Measurements from ENCODE around the gene CPXM1.

DNA sequence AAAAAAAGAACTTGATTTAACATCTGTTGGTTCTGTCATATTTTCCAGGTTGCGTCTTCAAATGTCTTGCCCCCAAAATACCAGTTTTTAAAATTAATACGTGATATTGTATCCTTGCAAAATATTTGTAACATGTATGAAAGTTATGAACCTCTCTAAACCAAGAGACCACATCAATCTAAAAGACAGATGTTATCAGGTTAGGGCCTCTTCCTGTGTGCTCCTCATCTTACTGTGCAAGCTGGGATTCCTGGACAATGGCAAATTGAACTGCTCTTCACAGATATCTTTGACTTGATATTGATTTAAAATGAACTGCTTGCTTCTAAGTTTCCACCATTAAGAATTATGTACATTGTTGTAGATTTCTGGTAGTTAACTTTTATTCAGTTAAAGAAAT is 25.3 kb upstream of the CPXM1 start:
- no peak for TF ChIP-seq FOSL1 (IDR thresholded peaks at IDR 0.05; ENCODE audit: low read depth)
- TF ChIP-seq EZH2phosphoT487 (IDR thresholded peaks at IDR 0.05; ENCODE audit: borderline replicate concordance), result no peak
- TF ChIP-seq, protein P1, sequence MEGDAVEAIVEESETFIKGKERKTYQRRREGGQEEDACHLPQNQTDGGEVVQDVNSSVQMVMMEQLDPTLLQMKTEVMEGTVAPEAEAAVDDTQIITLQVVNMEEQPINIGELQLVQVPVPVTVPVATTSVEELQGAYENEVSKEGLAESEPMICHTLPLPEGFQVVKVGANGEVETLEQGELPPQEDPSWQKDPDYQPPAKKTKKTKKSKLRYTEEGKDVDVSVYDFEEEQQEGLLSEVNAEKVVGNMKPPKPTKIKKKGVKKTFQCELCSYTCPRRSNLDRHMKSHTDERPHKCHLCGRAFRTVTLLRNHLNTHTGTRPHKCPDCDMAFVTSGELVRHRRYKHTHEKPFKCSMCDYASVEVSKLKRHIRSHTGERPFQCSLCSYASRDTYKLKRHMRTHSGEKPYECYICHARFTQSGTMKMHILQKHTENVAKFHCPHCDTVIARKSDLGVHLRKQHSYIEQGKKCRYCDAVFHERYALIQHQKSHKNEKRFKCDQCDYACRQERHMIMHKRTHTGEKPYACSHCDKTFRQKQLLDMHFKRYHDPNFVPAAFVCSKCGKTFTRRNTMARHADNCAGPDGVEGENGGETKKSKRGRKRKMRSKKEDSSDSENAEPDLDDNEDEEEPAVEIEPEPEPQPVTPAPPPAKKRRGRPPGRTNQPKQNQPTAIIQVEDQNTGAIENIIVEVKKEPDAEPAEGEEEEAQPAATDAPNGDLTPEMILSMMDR (IDR thresholded peaks at IDR 0.05 in 2 of 3, conservative IDR thresholded peaks at IDR 0.05 in 1 of 3; ENCODE audit: borderline replicate concordance in 1 of 3, insufficient read depth in 1 of 3, low read depth in 2 of 3, low read length in 2 of 3), result no peak
- TF ChIP-seq EZH2 (IDR thresholded peaks at IDR 0.05), result no peak
- no peak for TF ChIP-seq REST (IDR thresholded peaks at IDR 0.05; ENCODE audit: low read depth)
- no peak for TF ChIP-seq POLR2AphosphoS5 (IDR thresholded peaks at IDR 0.05; ENCODE audit: low read depth, low read length)
